Activated CD4-positive, alpha-beta T cell treated with anti-CD3 and anti-CD28 coated beads for 24 hours (primary cell): ENCODE results near the gene NRIP1.

Source experiments
- DNase-seq, 2 donors: peaks; one replicate each; pipeline ENCODE4 v3.0.0-alpha.2; 2020; ENCODE audit warnings: low read depth in 2 of 2

Gene NRIP1

DNA sequence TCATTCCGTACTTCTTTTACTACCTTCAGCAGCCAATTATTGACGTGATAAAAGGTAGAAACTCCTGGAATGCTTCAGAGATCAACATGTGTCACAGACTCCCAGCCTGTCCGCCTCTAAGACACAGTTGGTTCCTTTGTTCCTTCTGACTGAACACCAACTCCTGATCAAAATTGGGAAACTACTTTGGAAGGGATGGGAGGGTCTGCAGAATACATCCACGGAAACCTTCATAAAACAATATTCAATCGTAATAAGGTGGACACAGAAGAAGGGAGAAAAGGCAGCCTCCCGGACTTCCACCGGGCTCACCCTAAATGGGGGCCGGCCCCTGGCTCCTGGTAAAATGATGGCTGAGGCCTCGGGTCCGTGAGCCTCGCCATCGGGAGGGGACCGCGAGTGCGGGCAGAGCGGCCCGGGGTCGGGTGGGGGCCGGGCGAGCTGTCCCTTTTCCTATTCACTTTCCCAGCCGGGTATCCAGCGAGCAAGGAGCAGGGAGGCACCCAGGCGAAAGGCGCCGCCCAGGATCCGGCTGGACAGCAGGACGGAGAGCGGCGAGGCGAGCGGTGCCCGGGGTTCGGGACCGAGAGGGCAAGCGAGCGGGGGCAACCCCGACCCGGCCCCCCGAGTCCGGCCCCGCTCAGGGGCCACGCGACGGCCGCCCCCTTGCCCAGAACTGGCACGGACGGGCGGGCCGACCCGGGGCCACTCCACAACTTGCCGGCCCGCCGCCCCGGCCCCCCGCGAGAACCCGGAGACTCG lies 805 bp downstream of the NRIP1 start:
- no peak for DNase-seq

DNA sequence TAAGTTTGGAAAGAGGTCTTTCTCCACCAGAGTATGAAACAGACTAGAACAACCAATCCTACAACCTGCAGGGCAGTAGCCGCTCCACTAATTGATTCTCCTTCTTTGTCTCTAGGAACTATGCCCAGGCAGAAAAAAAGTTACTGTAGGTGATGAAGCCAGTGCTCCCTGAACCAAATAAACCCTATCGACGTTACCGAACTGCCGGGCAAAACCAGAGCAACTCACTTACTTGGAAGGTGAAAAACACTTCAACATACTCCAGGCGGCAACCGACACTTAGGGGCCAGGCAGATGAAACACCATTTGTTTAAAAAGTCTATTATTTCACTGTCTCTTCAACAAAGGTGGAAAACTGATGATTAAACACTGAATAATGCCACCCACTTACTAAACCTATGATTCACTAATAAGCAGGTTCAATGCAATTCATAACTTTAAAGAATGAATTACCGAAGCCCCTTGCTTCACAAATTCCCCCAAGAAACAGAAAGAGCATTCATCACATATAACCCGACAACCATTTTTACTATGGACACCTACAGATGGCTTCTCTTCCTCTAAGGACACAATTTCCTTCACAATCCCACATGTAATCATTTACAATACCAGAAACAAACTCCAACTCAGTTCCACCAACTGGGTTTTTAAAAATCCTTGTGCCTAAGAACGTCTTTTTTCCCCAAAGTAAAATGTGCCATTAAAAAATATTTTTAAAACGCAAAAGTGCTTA lies 1.6 kb downstream of the NRIP1 start:
- DNase-seq = no peak

DNA sequence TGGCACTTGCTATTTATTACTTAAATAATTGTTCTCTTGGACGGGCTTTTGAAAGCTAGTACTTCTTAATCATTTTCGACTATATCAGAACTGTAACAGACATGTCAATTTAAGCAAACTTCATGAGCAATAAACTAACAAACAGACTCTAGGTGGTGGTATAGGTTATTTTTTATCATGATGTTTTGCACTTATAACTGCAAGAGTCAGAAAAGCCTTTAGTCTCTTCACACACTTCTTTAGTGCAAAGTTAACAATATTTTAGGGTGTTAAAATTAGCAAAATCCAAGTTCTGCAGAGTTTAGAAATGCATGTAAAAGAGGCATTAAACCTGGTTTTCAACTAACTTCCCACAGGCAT lies 2.2 kb downstream of the NRIP1 start:
- no peak for DNase-seq

DNA sequence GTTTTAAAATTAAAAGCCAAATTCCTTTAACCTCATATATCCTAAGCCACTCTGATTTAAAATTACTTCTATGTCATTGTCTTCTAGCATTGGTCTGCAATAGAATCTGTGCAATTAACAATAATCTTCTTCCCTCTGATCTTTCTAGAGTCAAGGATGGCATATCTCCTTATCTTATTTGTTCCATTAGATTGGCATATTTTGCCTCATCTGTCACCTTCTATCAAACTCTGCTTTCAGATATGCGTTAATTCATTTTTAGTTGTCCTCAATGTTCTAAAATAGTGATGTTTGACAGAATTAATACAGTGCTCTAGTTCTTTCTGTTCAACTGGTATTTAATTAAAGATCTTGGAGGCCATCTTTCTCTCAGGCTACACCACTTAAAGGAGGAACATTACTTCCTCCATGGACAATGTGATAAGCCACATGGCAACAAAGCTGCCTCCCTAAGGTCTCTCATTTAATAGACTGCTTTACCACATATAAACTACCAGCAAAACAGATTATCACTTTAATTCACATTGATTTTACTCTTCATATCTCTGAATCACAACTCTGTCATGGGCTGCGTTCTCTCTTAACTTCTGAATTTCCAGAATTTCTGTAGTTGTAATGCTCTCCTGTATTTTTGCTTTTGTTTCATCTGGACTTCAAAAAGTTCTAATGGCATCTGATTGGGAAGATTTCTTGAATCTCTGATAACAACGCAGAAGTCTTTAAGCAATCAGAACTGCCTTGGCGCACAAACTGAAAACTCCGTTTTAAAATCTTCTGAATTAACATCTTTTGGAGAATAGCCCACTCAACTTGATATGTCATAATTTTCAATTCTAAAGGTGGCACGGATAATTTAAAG lies 2.8 kb downstream of the NRIP1 start:
- no peak for DNase-seq

DNA sequence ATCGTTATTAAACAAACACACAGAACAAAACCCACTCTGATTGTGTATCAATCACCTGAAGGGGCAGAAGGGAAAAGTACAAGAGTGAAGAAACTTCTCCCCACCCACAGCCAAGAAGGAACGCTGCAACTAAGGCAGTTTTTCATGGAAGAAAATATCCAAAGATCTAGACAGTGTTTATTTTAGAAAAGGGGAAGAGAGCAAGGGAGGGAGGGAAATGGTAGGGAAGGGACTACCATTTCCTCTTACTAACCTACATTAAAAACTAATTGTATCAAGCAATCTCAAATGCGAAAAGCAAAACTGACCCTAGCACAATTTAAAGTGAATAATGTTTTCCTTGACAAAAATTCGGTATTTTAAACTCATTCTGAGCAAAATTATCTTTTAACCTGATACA lies 3.5 kb downstream of the NRIP1 start:
- DNase-seq = no peak

DNA sequence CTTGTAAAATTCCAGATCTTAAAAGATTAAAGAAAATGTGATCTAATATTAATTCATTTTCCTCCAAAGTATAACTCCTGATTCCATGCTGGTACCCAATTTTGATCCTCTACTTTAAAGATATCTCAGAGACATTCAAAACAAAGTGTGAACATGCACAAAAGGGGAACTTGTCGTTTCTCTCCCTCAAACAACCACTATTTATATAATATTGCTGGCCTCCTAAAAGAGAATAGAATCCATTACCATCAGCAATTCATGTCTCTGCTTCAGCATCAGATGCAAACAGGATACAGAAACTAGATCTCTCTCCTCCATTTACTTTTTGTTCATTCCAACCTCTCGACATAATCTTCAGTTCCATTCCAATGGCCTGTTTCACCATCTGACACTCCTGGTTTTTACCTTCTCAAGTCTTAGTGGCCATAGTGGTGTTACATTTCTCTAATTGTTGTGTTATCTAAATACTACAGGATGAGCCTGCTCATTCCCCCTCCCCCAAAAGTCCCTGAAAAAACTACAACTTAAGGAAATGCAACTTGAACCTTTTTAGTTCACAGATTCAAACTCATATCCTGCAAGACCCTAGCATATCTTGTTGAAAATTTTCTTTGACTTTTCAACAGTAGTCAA lies 4.1 kb downstream of the NRIP1 start:
- no peak for DNase-seq

DNA sequence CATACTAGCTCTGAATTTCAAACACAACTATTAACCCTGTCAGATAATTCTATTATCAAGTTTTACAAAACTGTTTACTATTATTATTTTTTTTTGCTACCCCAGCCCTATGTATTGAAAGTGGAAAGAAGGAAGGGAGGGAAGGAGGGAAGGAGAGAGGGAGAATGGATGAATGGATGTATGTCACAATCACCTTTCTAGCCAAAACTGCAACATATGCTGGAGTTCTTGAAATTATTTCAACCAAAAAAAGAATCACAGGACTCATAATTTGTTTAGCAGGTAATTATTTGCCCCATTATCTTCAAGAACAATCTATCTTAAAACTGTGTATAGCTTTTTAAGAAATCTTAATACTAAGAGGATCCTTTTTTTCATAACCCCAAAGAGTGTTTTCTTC lies 5.4 kb downstream of the NRIP1 start:
- no peak for DNase-seq

DNA sequence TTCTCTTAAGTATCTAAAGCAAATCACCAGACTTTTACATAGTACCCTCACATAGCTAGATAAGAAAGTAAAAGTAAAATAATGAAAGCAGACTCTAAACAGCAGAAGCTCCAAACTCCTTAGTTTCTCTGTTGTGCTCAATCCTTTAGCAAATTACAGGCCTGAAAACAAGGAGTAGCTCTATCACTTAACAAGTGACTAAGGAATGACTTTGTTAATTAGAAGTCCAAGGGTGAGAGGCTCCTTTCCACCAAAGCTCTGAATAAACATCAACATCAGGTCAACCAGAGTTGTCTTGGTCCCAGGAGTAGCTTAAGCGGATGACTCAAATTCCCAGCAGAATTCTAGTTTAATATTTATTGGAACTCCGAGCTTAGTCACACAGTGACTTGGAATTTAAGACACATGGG lies 5.9 kb downstream of the NRIP1 start:
- no peak for DNase-seq

DNA sequence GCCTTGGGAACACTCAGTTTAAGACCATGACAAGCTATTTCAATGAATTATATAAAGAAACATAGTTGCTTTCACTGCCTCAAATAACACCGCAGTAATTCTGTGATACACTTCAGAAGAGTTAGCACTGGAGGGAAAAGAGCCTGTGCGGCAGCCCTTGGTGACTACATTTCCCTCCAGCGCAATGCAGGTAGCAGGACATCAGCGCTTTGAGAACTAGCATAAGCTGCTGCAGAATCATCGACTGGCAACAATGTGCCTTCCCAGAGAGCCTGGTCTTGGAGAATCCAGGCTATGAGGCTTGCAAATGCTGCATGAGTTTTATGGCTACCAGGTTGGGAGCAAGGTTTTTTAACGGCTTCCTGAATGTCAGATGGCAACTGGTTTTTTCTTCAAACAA lies 7.5 kb downstream of the NRIP1 start:
- DNase-seq = no peak

DNA sequence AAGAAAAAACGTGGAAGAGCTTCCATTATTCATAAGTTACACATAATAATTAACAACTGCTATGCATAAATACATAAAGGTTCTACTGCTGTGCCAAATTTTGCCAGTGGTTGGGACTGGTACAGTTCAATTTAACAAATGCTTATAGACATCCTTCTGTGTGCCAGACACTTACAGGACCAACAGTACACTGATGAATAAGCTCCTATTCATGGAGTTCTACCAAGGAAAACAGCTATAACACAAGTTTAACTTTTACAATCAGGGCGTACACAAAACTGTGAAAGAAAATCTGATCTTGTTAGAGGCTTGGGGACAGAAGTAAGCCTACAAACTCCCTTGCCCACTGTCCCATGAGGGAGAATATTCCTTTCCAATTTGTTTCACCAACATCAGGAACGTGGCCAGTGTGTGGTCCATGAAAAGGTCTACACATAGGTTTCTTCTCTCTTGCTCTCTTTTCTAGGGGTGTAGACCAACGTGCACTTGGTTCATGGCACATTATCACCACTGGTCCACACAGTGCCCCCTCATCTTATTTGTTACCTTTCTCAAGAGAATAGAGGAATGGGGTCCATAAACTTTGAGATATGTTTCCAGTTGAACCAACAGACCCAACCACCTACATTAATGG lies 10.1 kb downstream of the NRIP1 start:
- no peak for DNase-seq

DNA sequence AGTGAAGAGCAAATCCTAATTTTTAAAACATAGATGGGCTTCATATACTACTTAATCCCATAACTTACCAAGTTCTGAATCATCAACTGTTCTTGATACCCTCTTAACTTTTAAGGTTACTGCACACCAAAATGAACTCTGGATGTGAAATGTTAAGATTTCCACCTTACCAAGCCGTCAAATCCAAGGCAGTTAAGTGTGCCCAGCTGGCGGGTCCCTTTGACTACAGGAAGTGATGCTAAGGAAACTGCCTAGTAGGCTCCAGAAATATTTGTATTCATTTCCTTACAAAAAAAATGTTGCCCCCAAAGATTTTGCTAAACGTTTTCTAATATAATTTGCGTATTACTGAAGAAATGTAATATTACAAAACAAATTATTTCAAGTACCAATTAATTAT lies 10.7 kb downstream of the NRIP1 start:
- no peak for DNase-seq

DNA sequence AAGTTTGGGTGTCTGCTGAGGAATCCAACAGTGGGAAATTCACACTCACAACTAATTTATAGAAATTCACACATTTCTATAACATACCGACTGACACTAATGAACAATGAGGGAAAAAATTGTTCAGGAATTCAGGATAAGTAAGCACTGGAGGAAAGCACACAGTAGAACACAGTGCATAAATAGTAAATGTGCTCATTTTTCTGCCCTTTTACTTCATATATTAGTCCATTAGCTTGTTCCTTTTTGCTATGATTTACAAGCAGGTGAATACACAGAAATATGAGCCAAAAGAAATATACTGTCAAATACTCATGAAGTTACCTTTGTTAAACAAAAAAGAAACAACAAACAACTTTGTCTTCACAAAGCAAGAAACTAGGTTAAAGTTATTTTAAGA lies 11.3 kb downstream of the NRIP1 start:
- DNase-seq = no peak

DNA sequence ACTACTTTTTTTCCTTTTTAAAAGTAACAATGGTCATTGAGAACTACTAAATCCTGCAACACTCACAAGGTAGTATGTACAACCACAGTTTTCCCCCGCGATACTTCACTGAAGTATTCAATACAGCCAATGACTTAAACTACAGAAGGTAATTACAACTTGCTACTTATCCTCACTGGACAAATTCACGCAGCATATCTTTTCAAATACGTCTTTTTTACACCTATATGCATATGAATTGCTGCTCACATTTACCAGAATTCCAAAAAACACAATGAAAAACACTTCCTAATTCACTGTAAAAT lies 12.4 kb downstream of the NRIP1 start:
- DNase-seq = no peak

DNA sequence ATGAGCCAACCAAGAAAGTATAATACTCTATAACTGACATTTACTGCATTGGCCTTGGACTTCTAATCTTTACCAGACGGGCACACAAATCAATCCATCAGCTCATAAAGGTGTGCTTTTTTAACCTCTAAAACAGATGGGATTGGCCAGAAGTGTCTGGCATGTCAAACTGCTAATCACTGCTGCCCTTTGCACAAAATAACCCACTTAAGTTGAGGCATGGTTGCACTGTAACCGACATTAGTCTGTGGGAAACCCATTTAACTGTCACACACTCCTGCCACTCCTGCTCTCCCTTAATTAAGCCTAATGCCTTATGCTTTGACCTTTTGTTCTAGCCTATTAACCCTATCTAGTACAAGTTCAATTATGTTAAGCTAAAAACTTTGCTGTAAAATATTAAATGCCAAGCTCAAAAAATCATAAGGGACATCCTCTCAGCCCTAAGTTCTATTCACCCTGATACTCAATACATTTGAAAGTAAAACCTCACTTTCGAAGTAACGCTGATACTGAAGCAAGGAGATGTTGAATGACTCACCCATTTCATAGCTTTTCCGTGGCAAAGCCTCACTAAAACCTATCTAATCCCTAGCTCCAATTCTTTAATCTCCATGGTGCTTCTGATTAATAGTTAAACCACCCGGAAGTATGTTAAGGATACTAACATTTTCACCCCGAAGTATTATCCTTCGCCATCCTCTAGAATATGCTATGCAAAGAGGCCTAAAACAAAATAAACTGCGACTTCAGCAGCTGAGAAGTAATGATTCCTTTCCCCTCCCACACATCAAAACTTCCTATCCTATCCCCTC lies 12.9 kb downstream of the NRIP1 start:
- DNase-seq = no peak

DNA sequence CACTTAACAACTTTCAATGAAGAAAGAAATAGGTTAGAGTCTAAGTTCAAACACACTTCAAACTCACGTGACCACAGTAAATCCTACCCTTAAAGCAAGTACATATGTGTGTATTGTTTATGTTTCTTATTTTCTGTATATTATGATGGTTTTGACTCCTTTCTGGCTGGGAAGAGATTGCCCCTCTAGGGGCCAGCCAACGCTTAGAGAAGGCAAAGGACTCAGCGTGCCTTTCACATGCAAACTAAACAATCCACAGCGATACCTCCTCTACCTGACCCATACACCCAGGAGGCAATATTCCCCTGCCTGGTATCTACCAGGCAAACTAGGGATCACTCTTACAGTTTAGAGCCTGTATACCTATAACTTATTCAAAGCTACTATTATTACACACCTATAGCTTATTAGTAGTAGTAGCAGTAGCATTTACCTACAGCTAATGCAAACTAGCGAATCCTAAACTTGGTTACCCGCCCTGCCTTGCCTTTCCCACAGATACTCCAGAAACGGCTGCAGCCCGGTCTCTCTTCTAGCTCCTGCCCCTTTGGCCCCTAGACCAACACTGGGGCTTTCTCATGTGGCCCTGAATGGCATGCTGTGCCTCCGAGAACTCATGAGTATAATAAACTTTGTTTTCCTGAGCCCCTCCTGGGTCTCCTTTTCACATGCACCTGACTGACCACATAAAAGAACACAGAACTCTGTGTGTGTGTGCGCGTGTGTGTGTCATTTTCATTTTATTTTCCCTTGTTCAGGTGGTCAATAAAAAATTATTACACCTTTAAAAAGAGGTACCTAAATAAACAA lies 14.0 kb downstream of the NRIP1 start:
- DNase-seq = no peak

DNA sequence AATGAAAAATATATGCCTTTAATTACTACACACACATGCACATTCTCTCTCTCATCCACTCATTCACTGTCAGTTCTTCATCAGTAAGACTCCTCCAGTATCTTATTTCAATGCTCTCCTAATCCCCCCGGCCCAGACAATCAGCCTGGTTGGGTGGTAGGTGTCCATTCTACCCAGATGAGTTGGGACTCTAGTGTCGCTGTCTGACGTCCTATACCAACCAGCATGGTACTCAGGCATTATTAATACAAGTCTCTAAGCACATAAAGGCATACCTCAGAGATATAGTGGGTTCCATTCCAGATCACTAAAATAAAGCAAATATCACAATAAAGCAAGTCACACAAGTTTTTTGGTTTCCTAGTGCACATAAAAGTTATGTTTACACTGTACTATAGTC lies 19.8 kb downstream of the NRIP1 start:
- no peak for DNase-seq

DNA sequence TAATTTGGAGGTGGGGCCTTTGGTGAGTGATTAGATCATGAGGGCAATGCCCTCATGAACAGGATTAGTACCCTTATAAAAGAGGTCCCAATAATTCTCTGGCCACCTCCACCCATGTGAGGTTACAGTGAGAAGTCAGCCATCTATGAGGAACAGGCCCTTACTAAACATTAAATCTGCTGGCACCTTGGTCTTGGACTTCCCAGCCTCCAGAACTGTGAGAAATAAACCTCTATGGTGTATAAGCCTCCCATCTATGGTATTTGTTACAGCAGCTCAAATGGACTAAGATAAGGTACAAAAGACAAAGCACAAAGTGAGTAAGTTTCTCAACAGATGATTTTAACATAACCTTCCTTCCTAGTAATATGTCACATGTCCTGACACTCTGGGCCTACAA lies 22.3 kb downstream of the NRIP1 start:
- no peak for DNase-seq

DNA sequence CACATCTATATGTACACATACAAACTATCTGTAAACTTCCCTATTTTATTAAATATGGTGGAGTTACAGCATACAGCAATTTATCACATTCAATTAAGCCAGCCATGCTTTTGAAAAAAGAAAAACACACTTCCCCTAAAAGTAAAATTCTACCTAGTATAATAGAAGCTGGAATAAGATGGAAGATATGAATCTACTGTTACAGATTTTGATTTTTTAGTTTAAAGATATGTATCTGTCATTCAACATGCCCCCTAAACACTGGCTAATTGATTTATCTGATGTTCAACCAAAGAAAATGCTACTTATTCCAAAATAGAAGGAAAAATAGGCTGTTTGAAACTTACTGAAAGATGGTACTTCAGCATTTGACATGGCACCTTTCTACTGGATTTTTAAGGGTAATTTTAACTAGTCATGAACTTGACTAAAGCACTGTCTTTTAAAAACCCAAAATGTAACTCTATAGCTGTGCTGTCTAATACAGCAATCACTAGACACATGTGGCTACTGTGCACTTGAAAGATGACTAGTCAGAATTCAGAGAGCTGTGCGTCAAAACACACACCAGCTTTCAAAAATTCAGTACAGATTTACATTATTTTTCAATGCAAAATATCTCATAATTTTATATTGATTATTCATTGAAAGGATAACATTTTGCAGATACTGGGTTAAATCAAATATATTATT lies 25.0 kb downstream of the NRIP1 start:
- no peak for DNase-seq

DNA sequence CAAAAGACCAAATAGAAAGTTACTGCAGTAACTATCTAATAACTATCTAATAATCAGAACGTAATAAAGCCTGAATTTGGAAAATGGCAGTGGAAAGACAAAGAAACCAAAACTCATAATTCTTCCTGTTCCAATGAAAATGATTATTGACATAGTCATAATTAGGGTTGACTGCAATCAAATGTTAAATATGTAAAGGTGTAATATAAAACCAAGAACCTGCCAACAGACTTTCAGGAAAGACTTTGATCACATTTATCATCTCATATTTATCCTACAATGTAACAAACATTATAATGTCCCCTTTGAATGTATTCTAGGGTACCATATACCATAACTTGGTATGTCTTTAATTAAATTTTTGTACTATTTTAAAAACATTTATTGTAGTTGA lies 26.9 kb downstream of the NRIP1 start:
- DNase-seq = no peak
